ENCODE data around the gene TSN. TPM values are rescaled to one million over a fixed set of nuclear protein-coding genes. Genes with fewer than 3 reads are reported as not detected.

TSN gene
- total RNA-seq, 1 experiment from 2014 or later: 102 TPM

DNA sequence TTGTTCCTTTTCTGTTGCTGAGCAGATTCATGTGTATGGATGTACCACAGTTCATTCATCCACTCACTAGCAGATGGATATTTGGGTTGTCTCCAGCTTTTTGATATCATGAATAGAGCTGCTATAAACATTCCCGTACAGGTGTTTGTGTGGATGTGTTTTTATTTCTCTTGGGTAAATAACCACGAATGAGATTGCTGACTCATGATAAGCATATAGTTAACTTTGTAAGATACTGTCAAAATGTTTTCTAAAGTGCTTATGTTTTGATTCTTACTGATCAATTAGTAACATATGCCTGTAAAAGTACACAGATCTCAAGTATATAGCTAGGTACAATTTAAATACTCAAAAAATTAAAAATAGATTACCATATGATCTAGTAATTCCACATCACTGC is 27.7 kb downstream of the TSN start:
- H3K27me3 ChIP-seq (ENCODE audit: insufficient read depth, low read length): no peaks in the 10 kb centered on the region
- no CpG with 5 or more reads among the region's 2 CpGs for WGBS (ENCODE audit: extremely low coverage, insufficient read length, low lambda C conversion rate)
- H3K79me1 ChIP-seq (ENCODE audit: insufficient read depth, low read depth, low read length, poor library complexity, severe bottlenecking): no peaks in the 10 kb centered on the region
- Mint-ChIP-seq H3K4me3 (no peak overlapping the region), H3K27ac (no peak overlapping the region), H3K4me1 (peaks cover 6% of the 10 kb centered on the region in 2 experiments), H3K9me3 (peaks cover under 1 to 1% of the 10 kb centered on the region in 2 experiments; a peak in 1 of 5 replicates), H3K27me3 (ENCODE audit: low read depth) (peaks cover 2% of the 10 kb centered on the region), H3K36me3 (ENCODE audit: insufficient read depth in 1 of 3, low read depth in 3 of 3) (no peaks in the 10 kb centered on the region; a peak in 1 of 7 replicates)
- H3K56ac ChIP-seq (ENCODE audit: insufficient read length, low read depth, low read length): no peak overlapping the region
- TF ChIP-seq, protein P1, sequence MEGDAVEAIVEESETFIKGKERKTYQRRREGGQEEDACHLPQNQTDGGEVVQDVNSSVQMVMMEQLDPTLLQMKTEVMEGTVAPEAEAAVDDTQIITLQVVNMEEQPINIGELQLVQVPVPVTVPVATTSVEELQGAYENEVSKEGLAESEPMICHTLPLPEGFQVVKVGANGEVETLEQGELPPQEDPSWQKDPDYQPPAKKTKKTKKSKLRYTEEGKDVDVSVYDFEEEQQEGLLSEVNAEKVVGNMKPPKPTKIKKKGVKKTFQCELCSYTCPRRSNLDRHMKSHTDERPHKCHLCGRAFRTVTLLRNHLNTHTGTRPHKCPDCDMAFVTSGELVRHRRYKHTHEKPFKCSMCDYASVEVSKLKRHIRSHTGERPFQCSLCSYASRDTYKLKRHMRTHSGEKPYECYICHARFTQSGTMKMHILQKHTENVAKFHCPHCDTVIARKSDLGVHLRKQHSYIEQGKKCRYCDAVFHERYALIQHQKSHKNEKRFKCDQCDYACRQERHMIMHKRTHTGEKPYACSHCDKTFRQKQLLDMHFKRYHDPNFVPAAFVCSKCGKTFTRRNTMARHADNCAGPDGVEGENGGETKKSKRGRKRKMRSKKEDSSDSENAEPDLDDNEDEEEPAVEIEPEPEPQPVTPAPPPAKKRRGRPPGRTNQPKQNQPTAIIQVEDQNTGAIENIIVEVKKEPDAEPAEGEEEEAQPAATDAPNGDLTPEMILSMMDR (conservative IDR thresholded peaks at IDR 0.05): no peak
- no peak overlapping the region for H2BK120ac ChIP-seq (ENCODE audit: low read depth, low read length, poor library complexity, severe bottlenecking)
- H4K5ac ChIP-seq (ENCODE audit: insufficient read length, low read depth, low read length): no peak overlapping the region
- no peak overlapping the region for H3K4me2 ChIP-seq (ENCODE audit: insufficient read depth, insufficient read length, low read length)
- no peaks in the 10 kb centered on the region for H3K9me3 ChIP-seq (ENCODE audit: control insufficient read depth, low read depth, low read length)
- no peak overlapping the region for H4K8ac ChIP-seq (replicated peaks; ENCODE audit: insufficient read length, low read depth, low read length)
- no peaks in the 10 kb centered on the region for H4K20me1 ChIP-seq (ENCODE audit: control insufficient read depth, insufficient read depth, insufficient read length)
- H3K4me1 ChIP-seq (ENCODE audit: insufficient read depth, low read length): peaks cover 3% of the 10 kb centered on the region; the same call in 1 of the 2 replicates
- no peak overlapping the region for H3K27ac ChIP-seq (ENCODE audit: insufficient read length, low read depth, low read length)
- no peak overlapping the region for H4K91ac ChIP-seq (ENCODE audit: insufficient read length, low read depth, low read length)
- no peaks in the 10 kb centered on the region for H3K79me2 ChIP-seq (ENCODE audit: insufficient read depth, low read length)
- no peak for DNase-seq
- H2AFZ ChIP-seq (ENCODE audit: low read length): no peak overlapping the region
- no peaks in the 10 kb centered on the region for H3K23me2 ChIP-seq (ENCODE audit: insufficient read length, low read depth, low read length, poor library complexity, severe bottlenecking)
- H3K9ac ChIP-seq (ENCODE audit: extremely low read depth, insufficient read length, low read length): no peak overlapping the region
- H2BK12ac ChIP-seq (ENCODE audit: insufficient read length, low read depth, low read length): no peak overlapping the region
- H2AK5ac ChIP-seq (ENCODE audit: insufficient read length, low read length): no peak overlapping the region
- H2BK5ac ChIP-seq (ENCODE audit: insufficient read length, low read length): no peak overlapping the region
- no peak overlapping the region for H3K23ac ChIP-seq (ENCODE audit: insufficient read length, low read depth, low read length)
- no peak overlapping the region for H2BK20ac ChIP-seq (ENCODE audit: low read depth, low read length, poor library complexity, severe bottlenecking)
- H2BK15ac ChIP-seq (ENCODE audit: low read depth, low read length): no peak overlapping the region
- H3K18ac ChIP-seq (ENCODE audit: insufficient read length, low read depth, low read length): no peak overlapping the region
- H3K14ac ChIP-seq (ENCODE audit: insufficient read depth, low read length): no peak overlapping the region
- no peak overlapping the region for H3K4ac ChIP-seq (ENCODE audit: low read depth, low read length)
- no peak overlapping the region for H3T11ph ChIP-seq (ENCODE audit: low read length)
